NCI-H510A treated with DMSO at 0.1 percent for 48 hours (cell line): Measurements from ENCODE around the gene NELFB.

Experiments
- DNase-seq: peaks from one replicate; lab custom pipeline; 2025; lab: John Stamatoyannopoulos, UW

Gene NELFB

GRCh38 chr9:137254624-137255447, at the start of gene NELFB:
NELFB (plus strand) TSS chr9:137255327.
- peak; percentile 84 for DNase-seq

- no peak for DNase-seq
Measured at GRCh38 chr9:137206602-137207001, 48.5 kb upstream of the NELFB start.

- no peak for DNase-seq
Measured at GRCh38 chr9:137211532-137211931, 43.6 kb upstream of the NELFB start.

GRCh38 chr9:137212520-137212919, 42.6 kb upstream of the NELFB start:
- DNase-seq, result no peak

- DNase-seq, result no peak
Measured at GRCh38 chr9:137213160-137214060, 41.7 kb upstream of the NELFB start.

- no peak for DNase-seq
Measured at GRCh38 chr9:137214620-137215019, 40.5 kb upstream of the NELFB start.

GRCh38 chr9:137215196-137215986, 39.7 kb upstream of the NELFB start:
- no peak for DNase-seq

GRCh38 chr9:137216188-137216965, 38.8 kb upstream of the NELFB start:
- DNase-seq, result no peak

GRCh38 chr9:137217276-137218211, 37.6 kb upstream of the NELFB start:
- DNase-seq, result peak; percentile 92

- DNase-seq, result no peak
Measured at GRCh38 chr9:137218212-137218753, 36.8 kb upstream of the NELFB start.

- DNase-seq, result no peak
Measured at GRCh38 chr9:137218754-137219271, 36.3 kb upstream of the NELFB start.

GRCh38 chr9:137219757-137220316, 35.3 kb upstream of the NELFB start:
- no peak for DNase-seq

- DNase-seq, result no peak
Measured at GRCh38 chr9:137220317-137221094, 34.6 kb upstream of the NELFB start.

GRCh38 chr9:137221095-137221505, 34.0 kb upstream of the NELFB start:
- no peak for DNase-seq

GRCh38 chr9:137221506-137222111, 33.5 kb upstream of the NELFB start:
- no peak for DNase-seq

GRCh38 chr9:137222190-137223077, 32.7 kb upstream of the NELFB start, which contains the start of gene RNF208:
RNF208 (minus strand) TSS chr9:137222240; CDS start chr9:137221212, 1,028 bp downstream.
- peak; percentile 19 for DNase-seq
